NB4 (cell line): ENCODE measurements around the gene MACROD2.

Source experiments
- DNase-seq: peaks from one replicate; pipeline ENCODE4 v3.0.0; 2010; ENCODE audit warnings: low read depth
- H3K4me3 ChIP-seq: one replicate; pipeline ENCODE4 v1.5.1; 2011; ENCODE audit warnings: mild to moderate bottlenecking, low read depth, low read length, moderate library complexity
- CTCF ChIP-seq: IDR thresholded peaks from one replicate; pipeline ENCODE4 v1.5.1; 2012; ENCODE audit warnings: low read depth, low read length
- MAX ChIP-seq: IDR thresholded peaks from 2 replicates; pipeline ENCODE4 v1.6.1; 2011; ENCODE audit warnings: low read depth, low read length
- MYC ChIP-seq: IDR thresholded peaks from 2 replicates; pipeline ENCODE4 v1.6.1; 2011; ENCODE audit warnings: low read depth, low read length
- POLR2A ChIP-seq: IDR thresholded peaks from 2 replicates; pipeline ENCODE4 v1.6.1; 2011; ENCODE audit warnings: mild to moderate bottlenecking; ENCODE audit not compliant: insufficient read length; ENCODE audit errors: extremely low read depth

MACROD2 gene

DNA sequence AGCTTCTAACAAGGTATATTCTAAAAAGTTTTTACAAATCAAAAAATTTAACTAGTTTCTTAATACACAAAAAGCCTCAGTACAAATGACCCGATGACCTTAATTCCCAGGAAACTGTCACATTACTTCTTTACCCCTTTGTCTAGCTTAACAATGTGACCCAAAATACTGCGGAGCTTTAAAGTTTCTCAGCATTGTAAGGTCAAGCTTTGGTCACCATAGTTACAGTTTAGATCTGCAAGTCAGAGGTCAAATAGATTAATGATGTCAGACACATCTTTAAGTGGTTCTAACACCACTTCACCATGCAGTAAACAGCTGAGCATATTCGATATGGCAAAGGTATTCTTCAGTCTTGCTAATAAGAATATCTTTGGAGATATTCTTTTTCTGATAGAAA lies 378.9 kb downstream of the MACROD2 start:
- no peak for DNase-seq
- TF ChIP-seq CTCF, result no peak
- no peak for TF ChIP-seq POLR2A
- no peak for TF ChIP-seq MAX
- TF ChIP-seq MYC, result no peak
- no peak overlapping the region for H3K4me3 ChIP-seq

DNA sequence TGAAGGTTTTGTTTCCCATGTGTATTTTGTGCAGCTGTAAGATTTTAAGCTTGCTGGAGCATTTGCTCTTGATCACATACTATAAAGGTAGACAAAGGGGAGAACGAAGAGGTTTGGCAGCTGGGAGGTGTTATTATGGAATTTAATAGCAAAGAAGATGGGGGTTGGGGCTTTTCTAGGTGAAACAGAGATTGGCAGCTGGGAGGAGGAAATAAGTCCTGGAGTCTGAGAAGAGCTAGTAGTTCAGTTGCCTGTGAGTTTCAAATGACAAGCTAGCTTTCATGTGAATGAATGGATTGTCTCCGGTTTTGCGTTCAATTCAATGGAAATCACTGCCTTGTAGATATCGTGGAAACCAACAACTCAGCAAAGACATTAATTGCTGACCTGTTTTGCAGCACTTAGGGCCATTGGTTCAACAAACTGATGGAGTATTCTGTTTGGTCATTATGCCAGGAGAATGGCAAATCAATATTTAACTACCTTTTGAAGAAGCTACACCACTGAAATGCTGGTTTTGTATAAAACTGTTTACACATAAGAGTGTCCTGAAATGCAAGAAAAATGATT lies 380.2 kb downstream of the MACROD2 start:
- H3K4me3 ChIP-seq, result no peak overlapping the region
- TF ChIP-seq MYC, result no peak
- no peak for TF ChIP-seq POLR2A
- no peak for TF ChIP-seq MAX
- no peak for TF ChIP-seq CTCF
- DNase-seq, result no peak

DNA sequence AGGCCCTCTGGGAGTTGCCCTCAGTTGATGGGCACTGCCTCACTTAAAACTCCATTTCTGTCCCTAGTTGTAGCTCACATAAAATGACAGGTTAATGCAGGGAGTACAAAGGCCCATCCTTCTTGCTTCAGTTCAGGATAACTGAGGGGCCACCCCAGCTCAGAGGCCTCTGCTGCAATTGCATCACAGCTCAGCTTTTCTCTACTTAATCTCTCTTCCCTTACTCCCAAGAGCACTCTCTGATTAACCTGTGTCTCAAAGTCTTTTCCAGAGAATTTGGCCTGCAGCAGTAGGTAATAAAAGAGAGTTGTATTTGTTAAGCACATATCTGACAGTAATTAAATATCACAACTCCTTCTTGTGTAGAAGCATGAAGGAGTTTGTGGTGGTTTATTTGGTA lies 383.0 kb downstream of the MACROD2 start:
- no peak overlapping the region for H3K4me3 ChIP-seq
- DNase-seq, result no peak
- no peak for TF ChIP-seq MYC
- TF ChIP-seq CTCF, result no peak
- no peak for TF ChIP-seq POLR2A
- TF ChIP-seq MAX, result no peak

DNA sequence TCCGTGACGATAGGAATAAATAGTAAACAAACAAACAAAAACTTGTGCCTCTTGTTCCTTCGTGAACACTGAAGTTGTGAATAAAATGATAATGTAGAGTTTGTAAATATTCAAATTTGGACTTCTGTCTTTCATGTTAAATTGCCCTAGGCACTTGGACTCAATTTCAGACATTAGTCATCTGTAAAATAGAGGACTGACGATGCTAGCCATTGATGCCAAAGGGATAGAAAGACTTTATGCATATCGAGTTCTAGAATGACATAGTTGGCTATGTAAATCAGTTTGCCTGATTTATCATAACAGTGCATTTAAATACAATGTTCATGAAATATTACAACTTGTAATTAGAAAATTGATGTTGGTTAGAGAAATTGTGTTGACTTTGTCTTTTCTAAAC lies 388.0 kb downstream of the MACROD2 start:
- DNase-seq, result no peak
- TF ChIP-seq CTCF, result no peak

GRCh38 chr20:14384416-14385175 lies 389.3 kb downstream of the MACROD2 start:
- no peak for DNase-seq
- TF ChIP-seq CTCF (no peak), MYC (no peak), POLR2A (no peak)
- no peak overlapping the region for H3K4me3 ChIP-seq

More for the DNA sequence above, 388.0 kb downstream of the MACROD2 start:
- H3K4me3 ChIP-seq, result no peak overlapping the region
